Endometrial microvascular endothelial cells (primary cell): ENCODE measurements around the gene EXOC6B. TPM values are rescaled to one million over a fixed set of nuclear protein-coding genes. Genes with fewer than 3 reads are reported as not detected.

Experiments
- in situ Hi-C: cut with HindIII; loops from 2 replicates; pipeline ENCODE4 v1.10.0; 2017; ENCODE audit warnings: low sequenced_read_pairs, low pct_unique_long_range_greater_than_20kb; ENCODE audit errors: inconsistent ontology term
- total RNA-seq: library from RNA; depleted of rRNA; stranded (reverse); fragments of >200 nt; gene quantifications from one replicate; pipeline ENCODE4 v1.2.3, GENCODE V29; 2015; ENCODE audit errors: inconsistent ontology term

EXOC6B gene
- total RNA-seq, 1 donor from 2014 or later, result 32.3 TPM

DNA sequence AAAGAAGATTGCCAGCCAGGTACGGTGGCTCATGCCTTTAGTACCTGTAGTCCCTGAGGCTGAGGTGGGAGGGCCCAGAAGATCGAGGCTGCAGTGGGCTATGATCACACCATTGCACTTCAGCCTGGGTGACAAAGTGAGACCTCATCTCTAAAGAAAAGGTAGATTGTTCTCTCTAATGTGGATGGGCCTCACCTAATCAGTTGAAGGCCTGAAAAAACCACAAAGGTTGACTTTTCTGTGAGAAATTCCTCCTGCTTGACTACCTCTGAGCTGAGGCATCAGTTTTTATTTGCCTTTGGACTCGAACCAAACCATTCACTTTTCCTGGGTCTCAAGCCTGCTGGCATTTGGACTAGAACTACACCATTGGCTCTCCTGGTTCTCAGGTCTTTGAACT lies 536.1 kb downstream of the EXOC6B start:
- in situ Hi-C loops, result no loop called here

DNA sequence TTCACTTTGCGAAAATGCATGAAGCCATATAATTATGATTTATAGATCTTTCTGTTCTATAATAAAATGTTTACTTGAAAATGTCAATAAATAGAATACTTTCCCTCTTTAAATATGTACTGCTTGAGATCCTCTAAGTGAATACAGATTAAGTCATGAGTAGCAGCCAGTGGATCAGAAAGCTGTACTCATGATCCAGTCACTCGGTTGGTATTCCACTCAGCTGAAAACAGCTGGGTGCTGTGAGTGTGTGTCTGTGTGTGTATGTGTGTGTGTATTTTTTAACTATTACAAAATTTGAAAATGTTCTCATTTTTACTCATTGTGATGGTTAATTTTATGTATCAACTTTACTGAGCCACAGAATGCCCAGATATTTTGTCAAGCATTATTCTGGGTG lies 536.5 kb downstream of the EXOC6B start:
- in situ Hi-C loops, result no loop called here

DNA sequence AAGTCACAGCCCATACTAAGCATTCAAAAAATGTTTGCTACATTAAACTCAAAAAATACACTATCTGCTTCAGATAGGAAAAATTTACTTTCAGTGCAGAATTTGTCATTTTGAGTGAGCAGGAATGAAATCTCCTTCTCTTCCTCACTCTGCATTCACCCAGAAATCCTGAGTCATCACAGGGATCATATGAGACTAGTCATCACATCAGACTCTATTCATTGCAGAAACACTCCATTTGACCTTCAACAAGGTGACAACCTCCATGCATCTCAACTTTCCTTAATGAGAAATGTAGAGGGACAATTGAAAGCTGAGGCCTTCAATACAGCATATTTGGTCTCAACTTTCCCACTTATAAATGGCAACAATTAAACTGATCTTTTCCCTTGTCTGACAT lies 547.8 kb downstream of the EXOC6B start:
- in situ Hi-C loops, result no loop called here

DNA sequence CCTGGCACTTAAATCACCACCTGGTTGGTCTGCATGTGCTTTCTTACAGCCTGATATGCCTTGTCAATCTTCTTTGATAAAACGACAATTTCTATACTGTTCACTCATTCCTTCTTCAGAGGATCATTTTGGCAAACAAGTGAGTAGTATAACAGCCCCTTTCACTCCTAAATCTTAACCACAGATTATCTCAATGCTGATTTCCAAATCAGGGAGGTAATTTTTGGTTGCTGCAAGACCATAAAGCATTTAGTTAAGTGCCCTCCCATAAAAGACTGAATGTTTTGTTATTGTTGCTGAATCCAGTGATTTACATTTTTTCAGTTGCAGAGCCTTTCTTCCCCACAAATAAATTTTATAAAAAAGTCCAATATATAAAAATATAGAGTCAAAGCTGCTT lies 549.0 kb downstream of the EXOC6B start:
- in situ Hi-C loops, result no loop called here

DNA sequence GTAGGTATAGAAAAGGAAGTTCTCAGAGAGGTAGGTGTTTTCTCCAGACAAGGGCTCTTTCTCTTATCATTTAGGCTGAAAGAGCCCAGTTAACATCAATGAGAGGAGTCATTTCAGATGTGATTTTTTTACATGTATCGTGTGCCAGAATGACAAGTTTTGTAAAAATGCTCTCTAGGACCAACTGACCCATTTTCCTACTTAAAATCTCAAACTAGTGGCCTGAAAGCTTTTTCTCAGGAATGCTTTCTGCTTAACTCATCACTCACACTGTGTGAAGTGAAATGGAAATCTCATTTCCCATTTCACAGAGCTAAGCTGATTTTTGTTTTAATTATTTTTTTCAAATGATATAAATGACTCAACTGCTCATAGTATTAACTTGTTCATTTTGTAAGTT lies 549.5 kb downstream of the EXOC6B start:
- in situ Hi-C loops, result no loop called here

DNA sequence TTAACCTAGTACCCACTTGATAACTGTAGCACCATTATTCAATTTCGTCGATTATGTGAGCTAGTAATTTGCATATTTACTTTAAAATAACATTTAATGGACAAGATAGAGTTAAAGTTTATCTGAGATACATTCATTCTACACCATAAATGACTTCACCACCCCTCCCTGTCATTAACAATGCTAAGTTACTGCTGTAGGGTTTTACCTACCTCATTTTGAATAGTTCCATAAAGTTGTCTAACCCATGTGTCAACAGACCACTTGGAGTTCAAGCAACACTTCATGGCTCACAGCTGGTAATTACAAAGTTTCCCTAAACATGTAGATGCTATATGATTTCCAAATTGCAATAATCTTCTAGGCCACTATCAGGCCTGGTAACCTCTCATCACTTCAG lies 550.7 kb downstream of the EXOC6B start:
- in situ Hi-C loops, result no loop called here

DNA sequence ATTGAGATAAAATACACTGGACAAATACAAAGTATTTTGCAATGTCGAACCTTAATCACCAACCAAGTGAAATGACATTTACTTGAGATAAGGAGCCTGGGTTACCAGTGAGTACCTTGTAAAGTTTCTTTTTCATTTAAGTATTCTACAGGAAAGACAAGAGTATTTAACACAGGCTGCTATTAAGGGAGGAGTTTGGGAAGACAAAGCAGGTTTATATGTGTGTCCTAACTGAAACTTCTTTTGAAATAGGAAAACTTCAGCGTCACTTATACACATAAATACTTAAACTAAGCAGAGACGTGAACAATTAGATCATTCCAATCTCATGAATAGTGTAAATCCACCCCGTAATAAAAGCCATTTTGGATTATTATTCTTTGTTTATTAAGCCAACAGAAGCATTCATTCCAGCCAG lies 551.4 kb downstream of the EXOC6B start:
- in situ Hi-C loops, result no loop called here

DNA sequence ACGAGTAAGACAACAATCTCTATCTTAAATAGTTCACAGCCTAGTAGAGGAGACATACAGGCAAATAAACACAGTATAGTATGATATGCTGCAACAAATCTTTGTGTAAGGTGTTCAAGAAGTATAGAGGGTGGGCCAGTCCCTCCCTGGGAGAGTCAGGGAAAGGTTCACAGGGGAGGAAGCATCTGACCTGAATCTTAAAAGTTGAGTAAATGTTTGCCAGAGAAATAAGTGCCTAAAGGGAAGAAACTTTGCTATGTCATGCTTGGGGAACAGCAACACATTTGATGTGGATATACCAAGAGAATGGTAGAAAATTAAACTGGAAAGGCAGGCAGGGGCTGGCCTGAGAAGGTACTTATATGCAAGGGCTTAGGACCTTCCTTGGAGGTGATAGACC lies 552.4 kb downstream of the EXOC6B start:
- in situ Hi-C loops, result no loop called here

DNA sequence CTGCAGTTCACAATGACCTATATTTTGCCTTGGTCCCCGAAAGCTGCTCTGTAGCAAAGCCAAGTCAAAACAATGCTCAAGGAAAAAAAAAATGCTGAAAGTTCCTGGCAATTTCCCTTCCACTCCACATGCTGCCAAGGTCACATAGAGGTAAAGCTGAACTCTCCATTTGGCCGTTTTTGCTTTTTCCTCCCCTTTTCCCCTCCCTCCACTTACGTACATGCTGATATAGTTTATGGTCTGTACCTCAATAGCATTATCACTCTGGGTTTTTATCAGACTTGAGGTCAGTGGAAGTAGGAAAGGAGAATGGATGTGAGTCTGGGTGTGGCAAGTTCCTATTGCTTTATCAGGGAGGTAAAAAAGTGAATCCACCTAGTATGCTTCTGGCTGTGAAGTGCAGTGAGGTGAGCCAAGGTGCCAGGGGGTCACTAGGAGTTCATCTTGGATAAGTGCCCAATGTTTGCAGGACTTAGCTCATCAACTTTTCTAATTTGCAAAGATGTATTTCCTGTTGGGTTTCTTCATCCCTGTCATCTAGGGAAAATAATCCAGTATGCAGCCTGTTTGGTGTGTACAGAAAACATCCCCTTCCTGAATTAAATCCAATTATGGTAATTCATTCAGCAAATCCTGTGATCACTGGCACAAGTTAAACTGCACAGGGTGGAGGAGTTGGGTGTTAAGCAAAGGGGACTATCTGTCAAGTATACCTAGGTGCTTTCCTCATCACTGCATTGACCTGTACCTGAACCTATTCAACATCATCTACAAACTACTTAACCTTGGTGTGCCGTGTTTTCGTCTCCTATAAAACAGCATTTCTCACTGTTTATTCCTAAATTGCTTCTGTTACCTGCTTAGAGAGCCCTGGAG lies 553.8 kb downstream of the EXOC6B start:
- in situ Hi-C loops, result no loop called here

DNA sequence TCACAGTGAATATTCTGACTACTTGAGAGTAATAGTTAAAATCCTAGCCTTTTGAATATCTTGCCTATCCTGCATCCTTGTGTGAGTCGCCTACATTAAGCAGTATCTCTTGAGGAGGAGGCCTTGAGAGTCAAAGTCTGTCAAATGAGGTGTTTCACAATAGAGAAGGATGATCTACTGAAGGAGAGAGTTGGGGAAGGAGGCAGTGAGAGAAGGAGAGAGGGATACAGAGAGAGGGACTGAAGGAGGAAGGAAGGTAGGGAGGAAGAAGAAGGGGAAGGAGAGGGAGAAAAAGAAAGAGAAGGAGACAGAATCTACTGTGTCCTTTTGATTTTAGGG lies 554.6 kb downstream of the EXOC6B start:
- in situ Hi-C loops, result no loop called here

DNA sequence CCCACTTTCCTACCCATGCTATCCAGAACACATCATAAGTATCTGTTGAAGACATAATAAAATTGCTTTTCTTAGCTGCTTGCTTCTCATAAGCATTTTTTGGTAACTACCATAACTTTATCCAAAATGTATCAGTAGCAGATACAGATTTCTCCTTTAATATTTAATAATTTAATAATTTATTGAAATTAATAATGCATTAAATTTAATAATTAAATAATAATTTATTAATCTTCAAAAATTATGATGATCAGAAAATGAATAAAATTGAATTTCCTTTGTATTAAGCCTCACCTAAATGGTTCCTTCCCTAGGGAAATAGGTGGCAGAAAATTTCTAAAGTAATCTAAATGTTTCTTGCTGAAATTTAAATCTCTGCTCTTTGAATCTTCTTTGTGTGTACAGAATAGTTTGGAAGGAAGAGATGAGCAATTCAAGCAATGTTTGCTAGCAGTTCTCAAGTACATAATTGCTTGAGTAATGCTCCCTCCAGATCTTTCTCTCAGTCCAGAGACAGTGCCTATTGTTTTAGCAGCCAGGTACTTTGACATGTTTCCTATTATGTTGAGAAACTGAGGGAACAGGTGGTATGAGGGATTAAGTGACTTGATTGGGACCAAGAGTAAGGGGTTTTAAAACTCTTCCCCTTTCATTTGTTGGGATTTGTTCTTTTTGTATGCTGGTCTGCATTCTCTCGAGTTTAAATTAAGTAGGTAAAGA lies 555.1 kb downstream of the EXOC6B start:
- in situ Hi-C loops, result no loop called here

DNA sequence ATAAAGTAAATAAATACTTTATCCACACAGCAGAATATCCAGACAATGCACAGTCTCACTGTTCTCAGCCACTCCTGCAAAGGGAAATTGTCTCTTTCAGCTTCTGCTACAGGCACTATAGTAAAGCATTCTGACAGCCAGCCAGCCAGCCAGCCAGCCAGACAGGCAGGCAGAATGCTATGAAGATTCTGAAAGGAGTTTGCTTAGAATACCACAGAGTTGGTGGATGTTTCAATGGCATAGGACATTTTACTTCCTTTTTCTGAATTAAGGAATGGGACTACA lies 562.1 kb downstream of the EXOC6B start:
- in situ Hi-C loops, result no loop called here

DNA sequence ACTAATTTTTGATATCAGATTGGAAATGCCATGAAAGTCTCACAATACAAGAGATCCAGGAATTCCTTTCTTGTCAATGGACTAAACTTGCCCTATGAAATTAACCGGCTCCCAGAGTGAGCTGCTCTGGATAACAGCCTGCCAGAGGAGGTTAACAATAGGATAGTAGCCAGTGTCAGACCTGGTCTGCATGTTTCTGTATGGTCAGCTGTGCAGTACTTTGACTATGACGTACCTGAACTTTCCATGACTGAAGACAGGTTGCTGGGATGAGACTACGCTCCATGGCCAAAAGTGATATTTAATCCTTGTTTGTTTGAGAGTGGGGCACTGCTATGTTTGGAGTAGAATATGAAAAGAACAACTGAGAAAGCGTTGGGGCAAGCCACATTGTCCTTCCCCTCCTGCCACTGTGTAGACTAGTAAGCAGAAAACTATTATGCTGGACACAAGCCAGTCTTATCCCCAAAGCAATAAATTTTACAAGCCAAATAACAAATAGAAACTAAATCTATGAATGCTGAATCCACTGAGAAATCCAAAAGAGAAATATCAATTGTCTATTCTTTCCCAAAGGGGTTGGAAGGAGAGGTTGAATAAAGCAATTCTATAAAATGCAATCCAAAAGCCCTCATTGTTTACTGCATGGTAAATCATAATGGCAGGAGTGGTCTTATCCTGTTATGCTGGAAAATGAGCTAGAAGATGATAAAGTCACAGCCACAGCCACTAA lies 562.6 kb downstream of the EXOC6B start:
- in situ Hi-C loops, result no loop called here

DNA sequence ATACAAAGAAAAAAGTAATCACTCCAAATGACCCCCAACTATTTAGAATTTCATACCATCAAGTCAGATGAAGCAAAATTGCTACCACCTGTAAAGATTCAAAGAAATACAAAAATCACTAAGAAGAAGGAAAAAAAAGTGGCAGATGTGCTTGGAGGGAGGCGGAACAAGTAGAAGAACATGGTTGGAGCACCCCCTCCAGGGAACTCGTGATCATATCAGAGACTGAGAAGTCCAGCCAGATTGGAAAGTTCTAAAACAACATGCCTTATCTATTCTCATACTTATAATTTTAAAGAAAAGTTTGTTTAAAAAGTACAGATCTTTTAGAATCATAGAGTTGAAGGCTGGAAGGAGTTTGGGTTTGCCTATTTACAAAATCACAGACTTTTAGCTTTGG lies 564.8 kb downstream of the EXOC6B start:
- in situ Hi-C loops, result no loop called here

DNA sequence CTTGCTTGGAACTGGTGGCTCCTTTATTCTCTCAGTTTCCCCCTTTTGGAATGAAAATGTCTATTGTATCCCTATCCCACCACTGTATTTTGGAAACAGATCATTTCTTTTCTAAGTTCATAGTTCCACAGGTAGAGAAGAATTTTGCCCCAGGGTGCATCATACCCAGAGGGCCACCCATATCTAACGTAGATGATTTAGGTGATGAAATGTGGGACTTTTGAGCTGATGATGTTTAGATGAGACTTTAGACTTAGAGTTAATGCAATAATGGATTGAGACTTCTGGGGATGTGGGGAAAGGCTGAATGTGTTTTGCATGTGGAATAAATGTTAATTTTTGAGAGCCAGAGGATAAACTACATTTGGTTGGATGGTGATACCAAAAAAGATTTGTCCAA lies 570.3 kb downstream of the EXOC6B start:
- in situ Hi-C loops, result no loop called here

DNA sequence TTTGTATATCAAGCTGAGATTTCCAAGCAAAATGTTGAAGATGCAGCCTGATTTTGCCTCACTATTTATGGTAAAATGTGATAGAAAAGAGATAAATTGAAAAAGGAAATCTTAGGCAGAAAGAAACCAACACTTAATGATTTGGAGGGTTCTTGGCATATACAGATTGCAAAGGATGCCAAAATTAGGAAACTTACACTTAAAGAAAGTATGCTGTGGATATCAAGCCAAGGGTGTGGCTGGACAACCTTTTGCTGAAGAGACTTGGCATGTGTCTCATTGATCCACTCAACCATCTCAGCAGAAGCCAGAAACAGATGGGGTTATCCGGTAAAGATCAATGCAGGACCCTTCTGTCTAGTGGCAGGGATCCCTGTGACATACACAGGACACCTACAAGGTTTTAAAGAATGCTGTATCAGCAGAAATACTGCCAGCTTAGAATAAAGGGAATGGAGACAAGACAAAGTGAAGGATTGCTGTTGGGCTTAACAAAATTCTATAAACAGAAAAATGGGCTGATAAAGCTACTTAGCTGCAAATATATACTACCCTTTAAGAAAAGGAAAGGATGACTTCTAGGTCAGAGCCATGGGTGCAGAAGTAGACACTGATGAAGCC lies 570.9 kb downstream of the EXOC6B start:
- in situ Hi-C loops, result no loop called here

DNA sequence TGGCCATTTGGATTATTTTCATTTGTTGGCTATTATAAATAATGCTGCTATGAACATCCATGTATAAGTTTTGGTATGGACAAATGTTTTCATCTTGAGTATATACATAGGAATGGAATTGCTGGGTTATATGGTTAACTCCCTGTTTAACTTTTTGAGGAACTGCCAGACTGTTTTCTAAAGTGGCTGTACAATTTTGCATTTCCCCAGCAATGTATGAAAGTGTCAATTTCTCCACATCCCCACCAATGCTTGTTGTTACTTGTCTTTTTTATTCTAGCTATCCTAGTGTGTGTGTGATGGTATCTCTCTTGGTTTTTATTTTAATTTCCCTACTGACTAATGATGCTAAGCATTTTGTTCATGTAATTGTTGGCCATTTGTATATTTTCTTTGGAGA lies 587.5 kb downstream of the EXOC6B start:
- in situ Hi-C loops, result no loop called here

DNA sequence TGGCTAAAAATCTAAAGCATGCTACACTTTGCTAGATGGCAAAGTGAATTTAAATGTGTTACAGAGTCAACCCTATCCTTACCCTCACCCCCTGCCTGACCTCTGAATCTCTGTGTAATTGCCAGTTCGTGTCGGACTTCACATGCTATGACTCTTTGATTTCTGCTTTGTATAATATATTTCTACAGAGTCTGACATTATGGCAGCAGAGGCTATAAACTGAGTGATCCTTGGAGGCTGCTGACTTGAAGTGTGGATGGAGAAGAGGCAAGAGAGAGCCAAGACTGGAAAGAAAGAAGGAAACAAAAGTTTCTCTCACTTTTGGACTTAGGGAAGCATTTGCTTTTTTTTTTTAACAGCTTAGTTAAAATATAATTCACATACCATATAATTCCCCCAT lies 588.3 kb downstream of the EXOC6B start:
- in situ Hi-C loops, result no loop called here

DNA sequence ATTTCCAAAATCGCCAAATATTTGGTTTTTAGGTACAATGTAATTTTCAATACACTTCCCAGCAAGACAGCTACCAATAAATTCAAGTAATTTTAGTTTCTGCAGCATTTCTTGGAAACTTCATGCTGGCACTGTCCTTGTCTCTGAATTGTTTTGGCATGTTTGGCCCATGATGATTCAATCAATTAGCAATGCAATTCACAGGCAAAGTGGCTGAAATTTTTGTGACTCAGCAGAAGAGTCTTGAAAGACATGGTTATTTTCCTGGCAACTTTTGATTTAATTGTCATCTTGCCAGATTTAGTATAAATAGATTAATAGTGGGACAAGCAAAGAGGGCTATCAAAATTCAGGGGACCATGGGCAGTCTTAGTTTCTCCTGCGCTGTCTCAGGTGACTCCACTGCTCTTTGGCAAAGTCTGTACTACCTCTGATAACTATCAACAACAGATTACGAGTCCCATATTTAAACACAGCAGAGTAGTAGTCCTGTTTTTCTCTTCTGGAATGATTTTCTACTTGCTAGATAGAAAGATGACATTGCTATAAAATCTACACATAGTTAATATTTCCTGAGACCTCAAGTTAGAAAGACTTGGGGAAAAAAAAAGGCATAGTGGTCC lies 589.3 kb downstream of the EXOC6B start:
- in situ Hi-C loops, result no loop called here
